Esophagus squamous epithelium (tissue), 4 donors: ENCODE results near the gene P2RY10.

ENCODE experiments used
- POLR2A ChIP-seq, 4 donors: fragments of 450-650 bp; IDR thresholded peaks; one replicate each; pipeline ENCODE4 v1.6.1; 2017; ENCODE audit warnings: antibody characterized with exemption in 4 of 4, mild to moderate bottlenecking in 4 of 4, moderate library complexity in 3 of 4
- TF ChIP-seq, protein P1 (sequence below), 6 experiments: fragments of 450-650 bp in 4 of 6; fragments of 200-600 bp in 2 of 6; sonication (generic) in 2 of 6; IDR thresholded peaks; one replicate each; pipeline ENCODE4 v1.5.1; 2016 to 2019; ENCODE audit warnings: antibody characterized with exemption in 6 of 6, mild to moderate bottlenecking in 4 of 6, moderate library complexity in 4 of 6

DNA sequence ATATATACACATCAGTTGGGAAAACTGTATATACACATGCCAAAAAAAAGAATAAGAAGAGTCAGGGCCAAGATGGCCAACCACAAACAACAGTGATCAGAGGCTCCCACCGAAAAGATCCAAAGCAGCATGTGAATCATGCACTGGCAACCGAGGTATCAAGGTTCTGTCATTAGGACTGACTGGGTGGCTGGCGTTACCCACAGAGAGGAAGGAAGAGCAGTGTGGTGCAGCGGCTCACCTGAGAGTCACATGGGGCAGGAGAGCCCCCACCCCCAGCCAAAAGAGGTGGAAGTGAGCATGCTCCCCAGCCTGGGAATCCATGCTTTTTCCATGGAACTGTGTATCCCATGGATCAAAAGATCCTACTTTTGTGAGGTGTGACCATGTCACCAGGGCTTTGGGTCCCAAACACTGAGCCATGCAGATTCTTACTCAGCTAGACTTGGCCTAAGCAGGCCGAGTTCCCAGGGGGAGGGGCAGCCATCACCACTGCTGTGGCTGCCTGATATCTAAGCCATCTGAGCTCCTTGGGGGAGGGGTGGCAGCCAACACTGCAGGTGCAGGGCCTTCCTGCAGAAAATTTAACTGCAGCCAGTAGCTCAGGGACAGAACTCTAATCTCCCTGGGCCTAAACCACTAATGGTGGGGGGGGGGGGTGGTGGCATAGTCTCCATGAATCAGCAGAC is 52.8 kb downstream of the P2RY10 start:
- no peak for TF ChIP-seq POLR2A (IDR thresholded peaks at IDR 0.05)
- TF ChIP-seq, protein P1, sequence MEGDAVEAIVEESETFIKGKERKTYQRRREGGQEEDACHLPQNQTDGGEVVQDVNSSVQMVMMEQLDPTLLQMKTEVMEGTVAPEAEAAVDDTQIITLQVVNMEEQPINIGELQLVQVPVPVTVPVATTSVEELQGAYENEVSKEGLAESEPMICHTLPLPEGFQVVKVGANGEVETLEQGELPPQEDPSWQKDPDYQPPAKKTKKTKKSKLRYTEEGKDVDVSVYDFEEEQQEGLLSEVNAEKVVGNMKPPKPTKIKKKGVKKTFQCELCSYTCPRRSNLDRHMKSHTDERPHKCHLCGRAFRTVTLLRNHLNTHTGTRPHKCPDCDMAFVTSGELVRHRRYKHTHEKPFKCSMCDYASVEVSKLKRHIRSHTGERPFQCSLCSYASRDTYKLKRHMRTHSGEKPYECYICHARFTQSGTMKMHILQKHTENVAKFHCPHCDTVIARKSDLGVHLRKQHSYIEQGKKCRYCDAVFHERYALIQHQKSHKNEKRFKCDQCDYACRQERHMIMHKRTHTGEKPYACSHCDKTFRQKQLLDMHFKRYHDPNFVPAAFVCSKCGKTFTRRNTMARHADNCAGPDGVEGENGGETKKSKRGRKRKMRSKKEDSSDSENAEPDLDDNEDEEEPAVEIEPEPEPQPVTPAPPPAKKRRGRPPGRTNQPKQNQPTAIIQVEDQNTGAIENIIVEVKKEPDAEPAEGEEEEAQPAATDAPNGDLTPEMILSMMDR (IDR thresholded peaks at IDR 0.05): no peak
